ENCODE measurements around the gene PPP1R12C. TPM values are rescaled to one million over a fixed set of nuclear protein-coding genes. Genes with fewer than 3 reads are reported as not detected.

PPP1R12C gene
- total RNA-seq, 1 donor from 2014 or later, result 120 TPM

DNA sequence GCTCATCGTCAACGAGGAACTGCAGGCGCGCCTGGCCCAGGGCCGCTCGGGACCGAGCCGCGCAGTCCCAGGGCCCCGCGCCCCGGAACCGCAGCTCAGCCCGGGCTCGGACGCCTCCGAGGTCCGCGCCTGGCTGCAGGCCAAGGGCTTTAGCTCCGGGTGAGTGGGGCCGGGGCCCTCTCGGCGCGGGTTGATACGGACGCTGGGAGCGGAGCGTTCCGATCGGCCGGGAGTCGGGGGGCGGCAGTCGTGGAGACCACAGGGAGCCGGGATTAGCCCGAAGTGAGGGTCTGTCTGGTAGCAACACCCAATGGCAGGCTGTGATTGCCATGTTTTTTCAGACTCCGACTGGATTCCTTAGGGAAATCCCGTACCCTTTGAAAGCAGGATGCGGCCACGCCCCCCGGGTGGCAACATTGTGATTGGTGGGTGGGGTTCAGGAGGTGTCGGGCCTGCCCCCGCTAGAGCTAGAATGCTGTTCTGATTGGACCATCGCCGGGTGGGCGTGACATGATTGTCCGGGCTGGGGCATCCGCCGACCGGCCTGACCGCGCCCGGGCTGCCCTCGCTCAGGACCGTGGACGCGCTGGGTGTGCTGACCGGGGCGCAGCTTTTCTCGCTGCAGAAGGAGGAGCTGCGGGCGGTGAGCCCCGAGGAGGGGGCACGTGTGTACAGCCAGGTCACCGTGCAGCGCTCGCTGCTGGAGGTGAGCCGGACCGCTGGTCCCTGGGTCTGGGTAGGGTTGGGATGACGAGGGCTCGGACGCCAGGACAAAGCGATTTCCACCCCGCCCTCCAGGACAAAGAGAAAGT, 30.5 kb downstream of the PPP1R12C start:
- Histone ChIP-seq H3K27ac (no peak overlapping the region), H3K9me3 (no peaks in the 10 kb centered on the region), H3K27me3 (peaks cover 27% of the 10 kb centered on the region), H3K36me3 (peaks cover 15% of the 10 kb centered on the region), H3K4me3 (peak overlapping the region; percentile 51), H3K4me1 (peaks cover 29% of the 10 kb centered on the region)
- ATAC-seq (peak; percentile 89), DNase-seq (peak; percentile 95)
- TF ChIP-seq, protein P1, sequence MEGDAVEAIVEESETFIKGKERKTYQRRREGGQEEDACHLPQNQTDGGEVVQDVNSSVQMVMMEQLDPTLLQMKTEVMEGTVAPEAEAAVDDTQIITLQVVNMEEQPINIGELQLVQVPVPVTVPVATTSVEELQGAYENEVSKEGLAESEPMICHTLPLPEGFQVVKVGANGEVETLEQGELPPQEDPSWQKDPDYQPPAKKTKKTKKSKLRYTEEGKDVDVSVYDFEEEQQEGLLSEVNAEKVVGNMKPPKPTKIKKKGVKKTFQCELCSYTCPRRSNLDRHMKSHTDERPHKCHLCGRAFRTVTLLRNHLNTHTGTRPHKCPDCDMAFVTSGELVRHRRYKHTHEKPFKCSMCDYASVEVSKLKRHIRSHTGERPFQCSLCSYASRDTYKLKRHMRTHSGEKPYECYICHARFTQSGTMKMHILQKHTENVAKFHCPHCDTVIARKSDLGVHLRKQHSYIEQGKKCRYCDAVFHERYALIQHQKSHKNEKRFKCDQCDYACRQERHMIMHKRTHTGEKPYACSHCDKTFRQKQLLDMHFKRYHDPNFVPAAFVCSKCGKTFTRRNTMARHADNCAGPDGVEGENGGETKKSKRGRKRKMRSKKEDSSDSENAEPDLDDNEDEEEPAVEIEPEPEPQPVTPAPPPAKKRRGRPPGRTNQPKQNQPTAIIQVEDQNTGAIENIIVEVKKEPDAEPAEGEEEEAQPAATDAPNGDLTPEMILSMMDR (IDR thresholded peaks at IDR 0.05), result no peak
- intact Hi-C loops (cut with DNase I), result no loop called here

DNA sequence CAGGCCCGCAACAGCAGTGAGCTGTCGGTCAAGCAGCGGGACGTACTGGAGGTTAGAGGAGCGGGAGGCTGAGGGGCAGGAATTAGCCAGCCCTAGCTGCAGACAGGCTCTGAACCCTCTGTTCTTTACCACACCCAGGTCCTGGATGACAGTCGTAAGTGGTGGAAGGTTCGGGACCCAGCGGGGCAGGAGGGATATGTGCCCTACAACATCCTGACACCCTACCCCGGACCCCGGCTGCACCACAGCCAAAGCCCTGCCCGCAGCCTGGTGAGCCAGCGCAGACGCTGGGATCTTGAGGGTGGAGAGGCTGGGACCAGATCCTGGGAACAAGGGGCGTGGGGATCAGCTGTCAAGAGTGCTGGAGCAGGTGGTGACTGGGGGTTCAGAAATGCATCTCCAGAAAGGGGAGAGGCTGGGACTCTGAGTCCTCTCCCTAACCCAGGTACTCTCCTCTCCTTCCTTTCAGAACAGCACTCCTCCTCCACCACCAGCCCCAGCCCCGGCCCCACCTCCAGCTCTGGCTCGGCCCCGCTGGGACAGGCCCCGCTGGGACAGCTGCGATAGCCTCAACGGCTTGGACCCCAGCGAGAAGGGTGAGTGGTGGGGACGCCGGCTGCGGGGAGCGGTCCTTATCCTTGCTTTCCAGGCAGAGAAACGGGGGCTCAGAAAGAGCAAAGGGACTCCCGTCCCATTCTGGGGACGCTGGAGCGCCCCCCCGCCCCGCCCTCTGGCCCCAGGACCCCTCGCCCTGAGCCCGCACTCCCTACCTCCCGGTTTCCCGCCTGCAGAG, 31.3 kb downstream of the PPP1R12C start:
- TF ChIP-seq, protein P1 (IDR thresholded peaks at IDR 0.05), result no peak
- Histone ChIP-seq H3K4me3 (peak overlapping the region; percentile 51), H3K27ac (no peak overlapping the region), H3K4me1 (peaks cover 34% of the 10 kb centered on the region), H3K36me3 (peaks cover 6% of the 10 kb centered on the region), H3K9me3 (no peaks in the 10 kb centered on the region), H3K27me3 (peaks cover 30% of the 10 kb centered on the region)
- intact Hi-C loops (cut with DNase I), result no loop called here
- DNase-seq, result no peak
- ATAC-seq, result no peak

DNA sequence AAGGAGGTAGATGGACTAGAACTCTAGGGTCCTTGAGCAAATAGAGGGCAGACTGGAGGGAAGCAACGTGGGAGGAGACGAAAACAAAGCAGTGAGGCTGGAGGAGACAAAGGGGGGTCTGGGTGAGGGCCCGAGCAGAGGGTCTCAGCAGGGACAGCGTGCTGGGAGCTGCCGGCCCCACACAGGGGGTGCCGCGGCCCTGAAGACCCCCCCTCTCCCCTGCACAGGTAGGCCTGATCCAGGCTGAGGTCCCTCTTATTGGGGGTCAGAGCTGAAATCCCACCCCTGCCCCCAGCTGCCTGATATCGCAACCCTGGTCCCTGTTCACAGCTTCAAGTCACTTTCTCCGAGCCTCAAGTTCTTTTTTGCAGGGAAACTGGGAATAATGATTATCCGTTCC, 33.0 kb downstream of the PPP1R12C start:
- intact Hi-C loops (cut with DNase I), result no loop called here
- Histone ChIP-seq H3K4me1 (peaks cover 39% of the 10 kb centered on the region), H3K4me3 (no peak overlapping the region), H3K27ac (no peak overlapping the region), H3K36me3 (no peaks in the 10 kb centered on the region), H3K9me3 (no peaks in the 10 kb centered on the region), H3K27me3 (peaks cover 42% of the 10 kb centered on the region)
- DNase-seq, result no peak
- no peak for ATAC-seq
- TF ChIP-seq, protein P1 (IDR thresholded peaks at IDR 0.05), result no peak

DNA sequence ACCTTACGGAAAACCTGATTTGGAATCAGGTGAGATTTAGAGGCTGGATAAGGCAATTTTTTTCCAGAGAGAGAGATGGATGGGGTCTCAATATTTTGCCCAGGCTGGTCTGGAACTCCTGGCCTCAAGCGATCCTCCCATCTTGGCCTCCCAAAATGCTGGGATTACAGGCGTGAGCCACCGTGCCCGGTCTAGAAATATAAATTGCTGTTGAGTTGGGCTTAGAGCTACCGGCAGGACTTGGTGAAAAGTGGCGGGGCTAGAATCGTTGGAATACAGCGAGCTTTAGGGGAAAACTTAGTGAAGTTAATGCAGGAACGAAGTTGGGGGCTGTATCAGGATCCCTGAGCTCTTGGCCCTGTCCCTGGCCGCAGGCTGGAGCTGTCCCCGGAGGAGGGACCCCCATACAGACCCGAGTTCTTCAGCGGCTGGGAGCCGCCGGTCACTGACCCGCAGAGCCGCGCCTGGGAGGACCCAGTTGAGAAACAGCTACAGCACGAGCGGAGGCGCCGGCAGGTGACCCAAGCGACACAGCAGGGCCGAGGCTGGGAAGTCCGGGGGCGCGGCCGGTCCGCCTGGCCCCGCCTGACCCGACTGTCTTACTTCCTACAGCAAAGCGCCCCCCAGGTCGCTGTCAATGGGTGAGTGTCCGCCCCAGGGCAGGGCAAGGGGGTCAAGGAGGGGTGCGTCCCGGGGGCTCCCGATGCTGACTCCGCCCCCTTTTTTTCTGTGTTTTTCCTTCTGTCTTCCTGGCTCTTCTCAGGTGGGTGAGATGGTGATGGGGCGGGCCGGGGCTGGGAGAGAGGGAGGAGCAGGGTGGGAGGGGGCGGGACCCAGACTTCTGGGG, 34.2 kb downstream of the PPP1R12C start:
- intact Hi-C loops (cut with DNase I), result no loop called here
- TF ChIP-seq, protein P1 (IDR thresholded peaks at IDR 0.05), result no peak

More for the DNA sequence above, 34.2 kb downstream of the PPP1R12C start:
- H3K4me3 ChIP-seq, result no peak overlapping the region
- H3K4me1 ChIP-seq, result peaks cover 36% of the 10 kb centered on the region
- no peak overlapping the region for H3K27ac ChIP-seq
- no peak for ATAC-seq
- no peak for DNase-seq
- H3K36me3 ChIP-seq, result no peaks in the 10 kb centered on the region
- H3K27me3 ChIP-seq, result peaks cover 43% of the 10 kb centered on the region
- no peaks in the 10 kb centered on the region for H3K9me3 ChIP-seq

Measured in upper lobe of right lung (tissue), 1 donor.